Mammary epithelial cell (primary cell): ENCODE data around the gene DOK3.

Experiments
- EZH2 ChIP-seq: IDR thresholded peaks from 2 replicates; pipeline ENCODE4 v1.6.1; 2012; ENCODE audit warnings: low read length, inconsistent platforms, borderline replicate concordance
- TF ChIP-seq, protein P1 (sequence below), 2 donors: IDR thresholded peaks in 1 of 2; conservative IDR thresholded peaks in 1 of 2; 2 replicates each; pipeline ENCODE4 v1.5.1; 2011 to 2012; ENCODE audit warnings: inconsistent platforms in 2 of 2, low read length in 2 of 2, mild to moderate bottlenecking in 2 of 2, control low read depth in 1 of 2, low read depth in 1 of 2; ENCODE audit not compliant: insufficient read depth in 1 of 2; ENCODE audit errors: extremely low read depth in 1 of 2

DNA sequence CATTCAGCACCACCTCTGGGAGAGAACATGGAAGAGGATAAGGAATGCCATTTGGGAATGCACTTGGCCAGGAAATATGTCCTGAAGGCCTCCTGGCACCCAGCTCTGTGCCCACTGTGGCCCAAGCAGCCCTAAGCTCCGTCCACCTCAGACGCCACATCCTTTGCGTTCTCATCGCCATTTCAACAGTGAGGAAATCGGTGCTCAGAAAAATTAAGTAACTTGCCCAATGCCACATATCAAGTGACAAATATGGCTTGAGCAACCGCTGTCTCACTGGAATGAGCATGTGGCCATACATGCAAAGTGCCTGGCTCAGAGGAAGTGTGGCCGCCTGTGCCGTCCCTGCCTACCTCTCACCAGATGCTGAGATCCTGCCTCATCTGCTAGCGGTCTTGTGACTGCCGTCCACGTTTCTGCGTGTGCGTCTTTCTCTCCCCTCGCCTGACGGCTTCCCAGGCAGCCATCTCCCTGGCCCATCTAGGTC lies 984 bp upstream of the DOK3 start:
- TF ChIP-seq, protein P1, sequence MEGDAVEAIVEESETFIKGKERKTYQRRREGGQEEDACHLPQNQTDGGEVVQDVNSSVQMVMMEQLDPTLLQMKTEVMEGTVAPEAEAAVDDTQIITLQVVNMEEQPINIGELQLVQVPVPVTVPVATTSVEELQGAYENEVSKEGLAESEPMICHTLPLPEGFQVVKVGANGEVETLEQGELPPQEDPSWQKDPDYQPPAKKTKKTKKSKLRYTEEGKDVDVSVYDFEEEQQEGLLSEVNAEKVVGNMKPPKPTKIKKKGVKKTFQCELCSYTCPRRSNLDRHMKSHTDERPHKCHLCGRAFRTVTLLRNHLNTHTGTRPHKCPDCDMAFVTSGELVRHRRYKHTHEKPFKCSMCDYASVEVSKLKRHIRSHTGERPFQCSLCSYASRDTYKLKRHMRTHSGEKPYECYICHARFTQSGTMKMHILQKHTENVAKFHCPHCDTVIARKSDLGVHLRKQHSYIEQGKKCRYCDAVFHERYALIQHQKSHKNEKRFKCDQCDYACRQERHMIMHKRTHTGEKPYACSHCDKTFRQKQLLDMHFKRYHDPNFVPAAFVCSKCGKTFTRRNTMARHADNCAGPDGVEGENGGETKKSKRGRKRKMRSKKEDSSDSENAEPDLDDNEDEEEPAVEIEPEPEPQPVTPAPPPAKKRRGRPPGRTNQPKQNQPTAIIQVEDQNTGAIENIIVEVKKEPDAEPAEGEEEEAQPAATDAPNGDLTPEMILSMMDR (conservative IDR thresholded peaks at IDR 0.05 in 1 of 2, IDR thresholded peaks at IDR 0.05 in 1 of 2; ENCODE audit: extremely low read depth in 1 of 2, insufficient read depth in 1 of 2, low read depth in 1 of 2, low read length in 2 of 2): no peak
- no peak for TF ChIP-seq EZH2
